Anterior cingulate cortex (tissue), 58 donors: Measurements from ENCODE around the gene FPR2.

Experiments
- DNase-seq, 58 donors: peaks; one replicate each; lab custom pipeline; 2025; lab: John Stamatoyannopoulos, UW

Gene FPR2

DNA sequence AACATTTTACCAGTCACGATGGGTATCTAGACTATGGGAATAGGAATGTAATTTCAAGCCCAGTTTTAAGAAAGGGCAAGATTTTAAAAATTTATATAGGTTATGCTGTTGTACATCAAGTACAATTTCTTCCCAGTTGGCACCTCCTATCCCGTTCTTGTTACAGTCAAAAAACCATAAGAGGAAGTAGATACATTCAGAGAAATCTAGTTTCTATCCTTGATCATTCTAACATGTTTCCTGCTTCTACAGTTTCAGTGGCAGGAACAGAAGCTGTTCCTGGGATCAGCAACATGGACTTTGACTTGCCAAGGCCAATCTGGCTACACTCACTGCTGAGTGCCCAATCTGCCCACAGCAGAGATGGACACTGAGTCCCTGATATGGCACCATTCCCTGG, 19.3 kb downstream of the FPR2 start:
- DNase-seq = no peak

GRCh38 chr19:51781999-51782398, 21.0 kb downstream of the FPR2 start:
- DNase-seq = no peak

DNA sequence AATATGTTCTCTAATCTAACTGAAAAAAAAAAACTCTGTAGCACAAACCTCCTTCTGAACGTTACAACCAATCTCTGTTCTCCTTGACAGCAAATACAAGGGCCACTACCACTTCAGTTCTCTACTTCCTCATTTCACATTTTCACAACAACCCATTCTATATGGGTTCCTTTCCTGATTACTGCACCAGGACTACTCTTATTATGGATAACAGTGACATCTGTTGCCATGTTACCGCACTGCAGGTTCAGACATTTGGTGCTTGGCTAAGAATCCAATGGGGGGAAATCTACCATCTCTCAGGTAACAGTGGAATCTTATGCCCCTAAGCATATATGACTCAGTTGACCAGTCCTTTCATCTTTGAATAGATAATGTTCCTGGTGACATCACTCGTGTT, 22.4 kb downstream of the FPR2 start:
- DNase-seq = no peak

DNA sequence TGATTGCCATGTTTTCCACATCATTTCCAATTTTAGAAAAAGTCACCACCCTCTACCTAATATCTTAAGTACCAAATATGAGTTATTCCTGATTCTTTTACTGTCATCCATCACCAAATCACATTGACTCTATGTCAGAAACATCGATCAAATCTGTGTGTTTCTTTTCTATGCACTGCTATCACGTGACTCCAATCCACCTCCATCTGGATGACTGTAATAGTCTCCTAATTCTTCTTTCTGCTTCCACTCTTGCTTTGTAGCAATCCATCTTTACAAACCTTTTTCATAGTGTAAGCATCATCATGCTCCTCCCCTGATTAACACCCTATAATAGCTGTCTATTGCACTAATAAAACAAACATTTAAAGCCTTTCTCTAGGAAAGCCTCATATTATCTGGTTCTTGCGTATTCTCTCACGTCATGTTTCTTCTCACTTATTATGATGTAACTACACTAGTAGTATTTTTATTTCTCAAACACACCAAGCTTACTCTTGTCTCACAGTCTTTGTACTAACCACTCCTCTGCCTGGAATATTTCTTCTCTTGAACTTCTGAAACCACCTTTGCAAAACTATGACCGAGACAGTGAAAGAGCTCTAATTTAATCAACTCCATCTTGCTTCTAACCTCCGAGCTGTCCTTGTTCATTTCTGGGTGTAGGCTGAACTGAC, 23.3 kb downstream of the FPR2 start:
- no peak for DNase-seq

GRCh38 chr19:51784922-51785690, 24.1 kb downstream of the FPR2 start:
- DNase-seq = peak in 19 of 58 donors; percentile 1 to 33 (median 9)

DNA sequence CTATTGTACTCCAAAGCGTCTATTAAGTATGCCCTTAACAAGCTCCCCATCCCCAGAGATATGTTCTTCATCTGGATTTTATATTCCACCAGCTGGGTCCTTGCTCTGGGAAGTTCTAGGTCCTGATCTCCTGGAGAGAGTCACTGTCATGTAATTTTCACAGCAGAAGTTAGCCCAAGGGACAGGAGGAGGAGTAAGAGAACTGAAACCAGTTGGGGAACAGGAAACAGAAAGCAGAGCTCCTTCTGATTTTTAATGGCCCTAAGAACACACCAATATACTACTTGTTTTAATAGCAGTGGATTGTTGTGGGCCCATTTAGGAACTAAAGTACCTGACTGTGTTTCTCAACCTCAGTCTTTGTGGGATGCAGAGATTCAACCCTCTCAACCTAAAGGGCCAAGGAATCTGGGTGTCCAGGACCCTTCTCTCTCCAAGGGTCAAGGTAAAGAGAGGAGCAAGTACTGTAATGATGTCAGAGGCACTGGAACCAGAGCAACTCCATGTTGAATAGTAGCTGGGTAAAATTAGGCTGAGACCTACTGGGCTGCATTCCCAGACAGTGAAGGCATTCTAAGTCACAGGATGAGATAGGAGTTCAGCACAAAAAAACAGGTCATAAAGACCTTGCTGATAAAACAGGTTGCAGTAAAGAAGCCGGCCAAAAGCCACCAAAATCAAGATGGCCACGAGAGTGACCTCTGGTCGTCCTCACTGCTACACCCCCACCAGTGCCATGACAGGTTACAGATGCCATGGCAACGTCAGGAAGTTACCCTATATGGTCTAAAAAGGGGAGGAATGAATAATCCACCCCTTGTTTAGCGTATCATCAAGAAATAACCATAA, 25.9 kb downstream of the FPR2 start:
- no peak for DNase-seq

GRCh38 chr19:51788029-51788428, 27.0 kb downstream of the FPR2 start:
- no peak for DNase-seq

GRCh38 chr19:51789061-51789795, 28.2 kb downstream of the FPR2 start:
- no peak for DNase-seq

- no peak for DNase-seq
Observed at GRCh38 chr19:51792932-51793331, 32.0 kb downstream of the FPR2 start.

DNA sequence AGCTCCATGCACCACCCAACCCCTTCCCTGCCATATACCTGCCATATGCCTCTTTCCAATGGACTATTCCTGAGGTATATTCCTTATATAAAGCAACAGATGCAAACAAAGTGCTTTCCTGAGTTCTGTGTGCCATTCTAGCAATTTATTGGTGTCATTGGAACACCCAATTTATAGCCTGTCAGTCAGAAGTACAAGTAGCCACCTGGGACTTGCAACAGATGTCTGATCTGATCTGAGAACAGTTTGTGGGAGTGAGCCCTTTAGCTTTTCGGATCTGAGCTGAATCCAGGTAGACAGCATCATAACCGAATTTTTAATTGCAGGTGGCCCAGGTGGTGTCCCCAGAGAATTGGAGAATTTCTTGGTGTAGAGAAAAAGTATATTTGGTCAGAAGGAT, 33.0 kb downstream of the FPR2 start:
- DNase-seq = no peak

- no peak for DNase-seq
Observed at GRCh38 chr19:51794885-51795490, 34.0 kb downstream of the FPR2 start, which contains the start of gene FPR3. FPR3 (plus strand) TSS chr19:51795157; CDS start chr19:51823749, 28,592 bp downstream.

GRCh38 chr19:51796195-51796679, 35.3 kb downstream of the FPR2 start:
- no peak for DNase-seq

- no peak for DNase-seq
Observed at GRCh38 chr19:51797480-51797879, 36.5 kb downstream of the FPR2 start.

DNA sequence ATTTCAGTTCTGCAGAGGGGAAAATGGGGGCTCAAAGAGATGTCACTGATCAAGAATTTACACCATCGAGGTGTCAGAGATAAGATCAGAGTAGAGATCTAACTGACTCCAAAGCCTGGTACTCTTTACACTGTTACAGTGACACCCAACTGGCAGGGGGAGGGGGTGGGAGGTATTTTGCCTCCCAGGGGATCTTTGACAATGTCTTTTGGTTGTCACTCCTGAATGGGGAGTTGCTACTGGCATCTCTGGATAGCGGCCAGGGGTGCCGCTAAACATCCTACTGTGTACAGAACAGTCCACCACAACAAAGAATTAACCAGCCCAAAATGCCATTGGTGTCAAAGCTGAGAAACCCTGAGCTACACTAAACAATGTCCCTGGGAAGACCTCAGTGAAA, 37.1 kb downstream of the FPR2 start:
- no peak for DNase-seq

GRCh38 chr19:51799034-51799773, 38.2 kb downstream of the FPR2 start:
- DNase-seq = peak in 52 of 58 donors; percentile 3 to 83 (median 44)

DNA sequence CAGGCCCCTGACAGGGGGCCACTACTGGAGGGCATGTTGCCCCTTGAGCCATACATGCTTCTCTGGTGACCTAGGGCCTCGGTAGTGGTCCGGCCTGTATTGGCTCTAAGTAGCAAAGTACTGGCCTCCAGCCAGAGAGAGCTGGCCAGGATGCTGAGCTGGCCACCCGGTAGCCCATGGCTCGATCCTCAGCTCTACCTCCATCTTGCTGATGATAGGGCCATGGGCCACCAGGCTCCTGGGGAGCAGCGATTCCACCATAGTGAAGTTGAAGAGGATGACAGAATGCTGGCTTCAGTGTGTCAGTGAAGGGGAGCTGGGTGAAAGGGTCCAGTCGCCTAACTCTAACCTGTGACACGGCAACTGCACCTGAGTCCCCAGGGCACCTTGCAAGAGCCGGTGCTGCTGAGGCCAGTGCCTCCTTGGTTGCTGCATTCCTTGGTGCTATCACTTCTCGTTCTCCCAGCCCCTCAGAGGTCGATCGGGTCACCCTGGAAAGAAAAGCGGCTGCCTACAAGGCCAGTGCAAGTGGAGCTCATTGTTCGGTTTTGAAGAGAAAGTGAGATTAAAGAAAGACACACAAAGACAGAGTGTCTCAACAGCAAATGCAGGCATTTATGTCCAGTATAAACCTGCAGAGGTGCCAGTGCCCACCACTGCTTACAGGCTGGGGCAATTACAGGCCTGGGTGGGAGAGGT, 38.9 kb downstream of the FPR2 start:
- DNase-seq = no peak

GRCh38 chr19:51800473-51801244, 39.7 kb downstream of the FPR2 start:
- no peak for DNase-seq

GRCh38 chr19:51802775-51803174, 41.8 kb downstream of the FPR2 start:
- DNase-seq = no peak
